ENCODE results near the gene ANKRD6. TPM values are rescaled to one million over a fixed set of nuclear protein-coding genes. Genes with fewer than 3 reads are reported as not detected.

Gene ANKRD6
- total RNA-seq, 1 experiment from 2014 or later = 20.5 TPM

DNA sequence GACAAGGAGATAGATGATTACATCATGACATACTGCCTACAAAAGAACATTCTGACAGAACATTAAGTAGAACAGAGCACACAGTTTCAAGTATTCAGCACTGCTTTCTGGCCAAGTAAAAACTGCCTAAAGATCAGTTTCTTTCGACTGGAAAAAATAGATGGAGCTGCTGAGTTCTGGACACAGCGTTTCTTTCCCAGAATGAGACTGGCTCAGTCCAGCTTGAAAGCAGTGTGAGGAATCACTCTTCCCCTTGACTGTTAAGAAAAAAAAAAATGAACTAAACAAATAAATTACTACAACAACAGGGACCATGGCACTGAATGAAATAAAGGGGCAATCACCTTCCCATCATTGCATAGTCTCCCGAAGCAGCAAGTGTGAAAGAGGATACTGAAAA is 210.0 kb downstream of the ANKRD6 start:
- H3K27me3 ChIP-seq (replicated peaks; ENCODE audit: control insufficient read depth, insufficient read depth, low read length) = no peaks in the 10 kb centered on the region
- H3K27ac Mint-ChIP-seq (ENCODE audit: unreplicated experiment) = no peak overlapping the region

DNA sequence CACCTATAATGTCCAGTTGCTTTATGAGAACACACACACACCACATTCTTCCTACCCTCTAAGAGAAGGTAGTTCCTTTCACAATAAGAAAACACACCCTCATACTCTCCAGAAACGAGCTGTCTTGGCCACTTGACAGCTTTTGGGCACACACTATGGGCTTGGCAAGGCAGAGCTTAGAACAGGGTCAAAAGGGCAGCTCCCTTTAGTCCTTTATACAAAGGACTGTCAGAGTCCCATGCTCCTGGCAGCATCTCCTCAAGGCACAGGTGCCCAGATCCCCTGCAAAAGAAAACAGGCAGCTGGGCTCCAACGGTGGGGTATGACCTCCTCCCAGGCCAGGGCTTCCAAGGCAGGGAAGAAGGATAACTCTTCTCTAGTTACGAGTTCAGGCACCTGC is 210.5 kb downstream of the ANKRD6 start:
- Mint-ChIP-seq H3K9me3 (ENCODE audit: unreplicated experiment) (no peaks in the 10 kb centered on the region), H3K27me3 (ENCODE audit: insufficient read depth, unreplicated experiment) (no peaks in the 10 kb centered on the region), H3K36me3 (ENCODE audit: insufficient read depth, unreplicated experiment) (peaks cover 57% of the 10 kb centered on the region), H3K4me3 (ENCODE audit: unreplicated experiment) (no peak overlapping the region), H3K4me1 (ENCODE audit: low read depth, unreplicated experiment) (peaks cover 7% of the 10 kb centered on the region), H3K27ac (ENCODE audit: unreplicated experiment) (no peak overlapping the region)
- Histone ChIP-seq H3K9me3 (no peaks in the 10 kb centered on the region), H3K4me3 (ENCODE audit: low read depth, low read length) (no peak overlapping the region), H3K36me3 (ENCODE audit: control insufficient read depth, insufficient read depth, low read length) (peaks cover 1% of the 10 kb centered on the region), H3K27me3 (replicated peaks; ENCODE audit: control insufficient read depth, insufficient read depth, low read length) (no peaks in the 10 kb centered on the region), H3K4me1 (no peaks in the 10 kb centered on the region)
- BruUV-seq (replicated peaks) = no TSS peak
- TF ChIP-seq, protein P1, sequence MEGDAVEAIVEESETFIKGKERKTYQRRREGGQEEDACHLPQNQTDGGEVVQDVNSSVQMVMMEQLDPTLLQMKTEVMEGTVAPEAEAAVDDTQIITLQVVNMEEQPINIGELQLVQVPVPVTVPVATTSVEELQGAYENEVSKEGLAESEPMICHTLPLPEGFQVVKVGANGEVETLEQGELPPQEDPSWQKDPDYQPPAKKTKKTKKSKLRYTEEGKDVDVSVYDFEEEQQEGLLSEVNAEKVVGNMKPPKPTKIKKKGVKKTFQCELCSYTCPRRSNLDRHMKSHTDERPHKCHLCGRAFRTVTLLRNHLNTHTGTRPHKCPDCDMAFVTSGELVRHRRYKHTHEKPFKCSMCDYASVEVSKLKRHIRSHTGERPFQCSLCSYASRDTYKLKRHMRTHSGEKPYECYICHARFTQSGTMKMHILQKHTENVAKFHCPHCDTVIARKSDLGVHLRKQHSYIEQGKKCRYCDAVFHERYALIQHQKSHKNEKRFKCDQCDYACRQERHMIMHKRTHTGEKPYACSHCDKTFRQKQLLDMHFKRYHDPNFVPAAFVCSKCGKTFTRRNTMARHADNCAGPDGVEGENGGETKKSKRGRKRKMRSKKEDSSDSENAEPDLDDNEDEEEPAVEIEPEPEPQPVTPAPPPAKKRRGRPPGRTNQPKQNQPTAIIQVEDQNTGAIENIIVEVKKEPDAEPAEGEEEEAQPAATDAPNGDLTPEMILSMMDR (IDR thresholded peaks at IDR 0.05; ENCODE audit: insufficient read depth in 1 of 2, low read depth in 1 of 2, low read length in 1 of 2, severe bottlenecking in 1 of 2, unreplicated experiment in 1 of 2) = no peak
- CTCF ChIA-PET = no interaction called here
- intact Hi-C loops (cut with micrococcal nuclease; ENCODE audit: unreplicated experiment) = no loop called here
- DNase-seq = no peak
- POLR2A ChIA-PET = no interaction called here

More for the DNA sequence above, 210.0 kb downstream of the ANKRD6 start:
- no peak overlapping the region for H3K4me3 Mint-ChIP-seq (ENCODE audit: unreplicated experiment)
- H3K9me3 ChIP-seq = no peaks in the 10 kb centered on the region
- ChIA-PET CTCF (no interaction called here), POLR2A (no interaction called here)
- no peaks in the 10 kb centered on the region for H3K4me1 ChIP-seq
- no peak overlapping the region for H3K4me3 ChIP-seq (ENCODE audit: low read depth, low read length)
- TF ChIP-seq, protein P1 (IDR thresholded peaks at IDR 0.05; ENCODE audit: insufficient read depth in 1 of 2, low read depth in 1 of 2, low read length in 1 of 2, severe bottlenecking in 1 of 2, unreplicated experiment in 1 of 2) = no peak
- no TSS peak for BruUV-seq (replicated peaks)
- H3K27me3 Mint-ChIP-seq (ENCODE audit: insufficient read depth, unreplicated experiment) = no peaks in the 10 kb centered on the region
- peaks cover 7% of the 10 kb centered on the region for H3K4me1 Mint-ChIP-seq (ENCODE audit: low read depth, unreplicated experiment)
- H3K9me3 Mint-ChIP-seq (ENCODE audit: unreplicated experiment) = no peaks in the 10 kb centered on the region
- H3K36me3 ChIP-seq (ENCODE audit: control insufficient read depth, insufficient read depth, low read length) = no peaks in the 10 kb centered on the region; the same call in 1 of the 2 replicates
- peaks cover 57% of the 10 kb centered on the region for H3K36me3 Mint-ChIP-seq (ENCODE audit: insufficient read depth, unreplicated experiment)
- no peak for DNase-seq
- intact Hi-C loops (cut with micrococcal nuclease; ENCODE audit: unreplicated experiment) = no loop called here

DNA sequence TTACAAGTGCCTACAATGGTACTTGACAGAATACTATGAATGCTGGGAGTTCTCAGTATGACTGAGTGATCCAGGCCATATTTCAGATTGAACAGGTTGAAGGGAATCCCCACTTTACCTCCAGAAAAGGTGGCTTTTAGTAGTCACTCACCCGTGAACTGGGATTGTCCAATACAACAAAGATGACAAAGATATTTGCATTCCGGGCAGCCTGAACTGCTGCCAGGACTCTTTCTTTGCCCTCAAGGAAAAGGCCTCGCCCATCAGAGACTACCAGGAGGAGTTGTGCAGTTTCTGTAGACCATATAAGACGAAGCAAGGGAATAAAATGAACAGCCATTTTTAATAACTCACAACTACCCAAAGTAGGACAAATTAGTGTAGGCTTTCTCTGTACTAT is 211.9 kb downstream of the ANKRD6 start:
- Mint-ChIP-seq H3K36me3 (ENCODE audit: insufficient read depth, unreplicated experiment) (peaks cover 59% of the 10 kb centered on the region), H3K9me3 (ENCODE audit: unreplicated experiment) (no peaks in the 10 kb centered on the region), H3K4me1 (ENCODE audit: low read depth, unreplicated experiment) (peaks cover 3% of the 10 kb centered on the region), H3K27ac (ENCODE audit: unreplicated experiment) (no peak overlapping the region), H3K4me3 (ENCODE audit: unreplicated experiment) (no peak overlapping the region), H3K27me3 (ENCODE audit: insufficient read depth, unreplicated experiment) (no peaks in the 10 kb centered on the region)
- no peaks in the 10 kb centered on the region for H3K9me3 ChIP-seq
- POLR2A ChIA-PET = no interaction called here
- peaks cover 9% of the 10 kb centered on the region for H3K4me1 ChIP-seq
- peaks cover 1% of the 10 kb centered on the region for H3K36me3 ChIP-seq (ENCODE audit: control insufficient read depth, insufficient read depth, low read length)
- BruUV-seq (replicated peaks) = no TSS peak
- TF ChIP-seq, protein P1 (IDR thresholded peaks at IDR 0.05; ENCODE audit: insufficient read depth in 1 of 2, low read depth in 1 of 2, low read length in 1 of 2, severe bottlenecking in 1 of 2, unreplicated experiment in 1 of 2) = no peak
- no peaks in the 10 kb centered on the region for H3K27me3 ChIP-seq (replicated peaks; ENCODE audit: control insufficient read depth, insufficient read depth, low read length)
- intact Hi-C loops (cut with micrococcal nuclease; ENCODE audit: unreplicated experiment) = no loop called here
- no peak overlapping the region for H3K4me3 ChIP-seq (ENCODE audit: low read depth, low read length)
- CTCF ChIA-PET = no interaction called here
- DNase-seq = no peak

All from Caco-2 (cell line).